GM12873 (cell line): ENCODE measurements around the gene ARHGAP32.

Source experiments
- TF ChIP-seq, protein P1 (sequence below): IDR thresholded peaks from 2 replicates; pipeline ENCODE4 v1.5.1; 2012; ENCODE audit warnings: low read depth, mild to moderate bottlenecking, moderate library complexity, low read length, control low read depth; ENCODE audit not compliant: insufficient read depth; ENCODE audit errors: missing control alignments

Gene ARHGAP32

DNA sequence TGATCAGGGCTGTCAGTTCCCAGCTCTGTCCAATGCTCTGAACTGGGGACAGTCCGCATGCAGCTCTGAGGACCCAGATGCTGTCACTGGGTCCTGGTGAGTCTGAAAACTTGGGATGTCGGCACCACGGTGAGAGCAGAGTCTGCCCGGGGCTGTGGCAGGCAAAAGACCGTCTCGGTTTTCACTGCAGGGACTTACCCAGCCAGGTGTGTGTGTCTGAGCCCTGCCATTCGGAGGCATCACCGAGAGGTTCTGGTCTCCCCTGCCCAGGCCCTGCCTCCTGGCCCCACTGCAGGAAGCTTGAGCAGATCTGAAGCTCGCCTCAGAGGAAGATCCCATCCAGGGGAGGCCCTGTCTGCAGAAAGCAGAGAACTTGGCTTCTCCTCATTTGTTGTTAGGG lies 254.6 kb downstream of the ARHGAP32 start:
- TF ChIP-seq, protein P1, sequence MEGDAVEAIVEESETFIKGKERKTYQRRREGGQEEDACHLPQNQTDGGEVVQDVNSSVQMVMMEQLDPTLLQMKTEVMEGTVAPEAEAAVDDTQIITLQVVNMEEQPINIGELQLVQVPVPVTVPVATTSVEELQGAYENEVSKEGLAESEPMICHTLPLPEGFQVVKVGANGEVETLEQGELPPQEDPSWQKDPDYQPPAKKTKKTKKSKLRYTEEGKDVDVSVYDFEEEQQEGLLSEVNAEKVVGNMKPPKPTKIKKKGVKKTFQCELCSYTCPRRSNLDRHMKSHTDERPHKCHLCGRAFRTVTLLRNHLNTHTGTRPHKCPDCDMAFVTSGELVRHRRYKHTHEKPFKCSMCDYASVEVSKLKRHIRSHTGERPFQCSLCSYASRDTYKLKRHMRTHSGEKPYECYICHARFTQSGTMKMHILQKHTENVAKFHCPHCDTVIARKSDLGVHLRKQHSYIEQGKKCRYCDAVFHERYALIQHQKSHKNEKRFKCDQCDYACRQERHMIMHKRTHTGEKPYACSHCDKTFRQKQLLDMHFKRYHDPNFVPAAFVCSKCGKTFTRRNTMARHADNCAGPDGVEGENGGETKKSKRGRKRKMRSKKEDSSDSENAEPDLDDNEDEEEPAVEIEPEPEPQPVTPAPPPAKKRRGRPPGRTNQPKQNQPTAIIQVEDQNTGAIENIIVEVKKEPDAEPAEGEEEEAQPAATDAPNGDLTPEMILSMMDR, result no peak

DNA sequence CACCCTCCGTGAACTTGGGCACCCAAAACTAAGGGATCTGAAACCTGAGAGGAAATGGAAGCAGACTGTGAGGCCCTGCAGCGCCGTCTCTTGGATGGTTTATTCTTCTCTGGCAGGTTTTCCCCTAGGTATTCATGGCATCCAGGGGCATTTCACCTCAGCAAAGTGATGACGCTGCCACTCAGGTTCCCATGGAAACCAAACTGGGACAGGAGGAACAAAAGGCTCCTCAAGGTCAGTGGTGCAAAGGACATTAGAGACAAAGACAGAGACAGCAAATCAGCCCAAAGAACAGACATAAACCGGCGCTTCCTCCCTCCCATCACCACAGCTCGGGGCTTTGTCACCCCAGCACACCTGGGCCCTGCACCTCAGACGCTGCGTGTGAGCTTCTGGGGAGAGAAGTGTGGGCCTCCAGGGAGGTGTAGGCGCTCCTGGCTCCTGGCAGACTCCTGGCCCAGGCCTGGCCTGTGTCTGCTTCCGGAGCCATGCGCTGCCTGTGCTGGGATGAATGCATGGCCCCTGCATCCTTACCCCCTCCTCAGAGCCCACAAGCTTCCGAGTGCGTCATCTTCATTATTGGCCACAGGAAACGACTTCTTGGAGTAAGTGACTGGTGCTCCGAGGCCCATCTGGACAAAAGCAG lies 255.4 kb downstream of the ARHGAP32 start:
- TF ChIP-seq, protein P1, result no peak

DNA sequence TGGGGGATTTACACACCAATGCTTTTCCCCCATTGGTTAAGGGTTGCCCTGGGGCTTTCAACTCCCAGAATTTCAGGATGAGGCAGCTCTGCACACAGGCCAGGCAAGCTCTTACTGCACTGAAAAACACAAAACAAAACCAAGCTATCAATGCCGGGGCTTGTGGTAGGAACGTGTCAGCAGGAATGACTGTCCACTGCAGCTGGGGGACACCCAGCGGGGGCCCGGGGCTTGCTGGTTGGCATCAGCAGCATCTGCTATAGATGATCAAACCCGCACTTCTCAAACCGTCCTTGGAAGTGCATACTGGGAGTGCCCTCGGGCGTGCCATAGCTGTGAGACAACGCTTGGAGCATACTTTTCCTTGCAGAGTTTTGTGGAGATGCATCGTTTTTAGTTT lies 257.2 kb downstream of the ARHGAP32 start:
- TF ChIP-seq, protein P1, result no peak

DNA sequence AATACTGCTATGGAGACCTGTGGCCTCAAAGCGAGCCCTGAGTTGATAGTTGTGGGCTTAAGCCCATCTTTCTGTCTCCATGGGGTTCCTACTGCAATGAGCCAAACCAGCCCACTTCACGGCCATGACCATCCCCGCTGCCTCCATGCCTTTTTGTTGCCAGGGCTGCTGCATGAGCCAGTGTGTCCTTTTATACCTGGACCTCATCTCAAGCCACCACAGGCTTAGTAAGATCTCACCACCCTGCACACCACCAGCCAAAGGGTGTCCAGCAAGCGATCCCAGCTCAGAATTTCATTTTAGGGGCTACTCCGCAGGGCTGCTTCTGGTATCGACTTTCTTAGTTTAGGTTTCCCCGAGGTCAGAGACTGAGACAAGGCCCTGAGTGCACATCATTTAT lies 257.8 kb downstream of the ARHGAP32 start:
- TF ChIP-seq, protein P1, result no peak

DNA sequence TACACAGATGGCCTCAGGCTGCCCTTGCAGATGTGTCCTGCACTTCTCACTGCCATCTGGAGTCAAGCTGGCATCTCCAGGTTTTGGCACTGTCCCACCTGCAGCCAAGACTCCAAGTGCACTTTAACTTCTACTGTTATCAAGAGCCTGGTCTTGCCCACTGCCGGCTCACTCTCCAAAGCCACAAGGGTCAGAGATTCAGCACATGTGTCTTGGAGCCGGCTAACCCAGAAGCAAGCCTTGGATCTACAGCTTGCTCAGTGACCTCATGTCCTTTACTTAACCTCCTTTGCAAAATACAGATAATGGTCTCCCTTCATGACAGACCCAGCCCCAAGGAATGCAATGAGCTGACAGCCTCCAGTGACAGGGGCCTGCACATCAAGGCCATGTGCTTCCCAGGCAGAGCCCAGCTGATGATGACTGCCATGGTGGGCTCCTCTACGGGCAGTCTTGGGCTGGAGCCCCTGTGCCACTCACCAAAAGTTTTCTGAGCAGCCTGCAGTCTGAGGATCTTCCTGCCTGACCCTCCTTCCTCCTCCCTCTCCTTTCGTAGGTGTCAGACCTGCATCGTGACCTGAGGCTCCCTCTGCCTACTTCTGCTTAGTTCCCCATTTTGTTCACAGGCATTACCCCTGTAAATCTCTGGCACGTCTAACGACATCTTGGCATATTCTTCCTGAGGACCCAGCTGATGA lies 258.5 kb downstream of the ARHGAP32 start:
- TF ChIP-seq, protein P1, result no peak

DNA sequence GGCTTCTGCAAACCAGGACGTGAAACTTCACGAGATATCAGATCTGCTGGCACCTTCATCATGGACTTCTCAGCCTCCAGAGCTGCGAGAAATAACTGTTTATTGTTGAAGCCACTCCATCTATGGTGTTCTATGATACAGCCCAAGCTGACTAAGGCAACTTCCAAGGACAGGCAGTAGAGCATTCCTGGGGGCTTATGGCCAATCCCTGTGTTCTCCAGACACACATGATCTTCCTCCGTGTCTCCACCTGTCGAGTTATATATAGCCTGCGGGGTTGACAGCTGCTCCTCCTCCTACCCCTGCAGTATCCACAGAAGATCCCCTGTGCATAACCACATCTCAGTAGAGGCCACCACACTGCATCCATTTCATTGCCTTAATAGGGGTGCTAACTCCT lies 260.5 kb downstream of the ARHGAP32 start:
- TF ChIP-seq, protein P1, result no peak

DNA sequence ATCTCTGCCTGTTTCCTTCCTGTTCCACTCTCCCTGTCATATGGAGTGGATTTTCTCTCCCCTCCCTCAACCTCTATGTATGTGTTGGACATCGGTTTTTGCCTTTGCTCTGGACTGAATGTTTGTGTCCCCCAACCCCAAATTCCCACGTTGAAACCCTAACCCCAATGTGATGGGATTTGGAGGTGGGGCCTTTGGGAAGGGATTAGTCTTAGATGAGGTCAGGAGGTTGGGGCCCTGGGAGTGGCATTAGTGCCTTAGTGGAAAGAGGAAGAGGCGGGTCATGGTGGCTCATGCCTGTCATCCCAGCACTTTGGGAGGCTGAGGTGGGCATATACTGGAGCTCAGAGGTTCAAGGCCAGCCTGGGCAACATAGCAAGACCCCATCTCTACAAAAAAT lies 261.1 kb downstream of the ARHGAP32 start:
- TF ChIP-seq, protein P1, result no peak
